Fibroblast of lung (primary cell): Measurements from ENCODE around the gene SUPT3H. TPM values are rescaled to one million over a fixed set of nuclear protein-coding genes. Genes with fewer than 3 reads are reported as not detected.

Experiments
- DNase-seq, 2 donors: peaks; one replicate each; pipeline versions ENCODE4 v3.0.0 to v3.0.0-alpha.2; 2010; ENCODE audit warnings: low read depth in 2 of 2
- H2AFZ ChIP-seq: 2 replicates; pipeline ENCODE4 v1.5.1; 2012; ENCODE audit warnings: low read length, control low read depth, inconsistent platforms
- H3K27ac ChIP-seq: 2 replicates; pipeline ENCODE4 v1.5.1; 2011; ENCODE audit warnings: low read length, control low read depth; ENCODE audit not compliant: insufficient read depth
- H3K27me3 ChIP-seq: 2 replicates; pipeline ENCODE4 v1.5.1; 2011; ENCODE audit warnings: mild to moderate bottlenecking, low read length; ENCODE audit not compliant: control insufficient read depth, insufficient read depth
- H3K36me3 ChIP-seq: 2 replicates; pipeline ENCODE4 v1.5.1; 2011; ENCODE audit warnings: low read length; ENCODE audit not compliant: control insufficient read depth, insufficient read depth
- H3K4me1 ChIP-seq: 2 replicates; pipeline ENCODE4 v1.5.1; 2011; ENCODE audit warnings: low read length; ENCODE audit not compliant: control insufficient read depth, insufficient read depth; ENCODE audit errors: extremely low read depth
- H3K4me2 ChIP-seq: 2 replicates; pipeline ENCODE4 v1.5.1; 2011; ENCODE audit warnings: low read length, control low read depth; ENCODE audit not compliant: insufficient read depth; ENCODE audit errors: extremely low read depth
- H3K4me3 ChIP-seq, 4 experiments: fragments of 200-600 bp in 1 of 4; sonication (generic) in 1 of 4; replicated peaks in 1 of 4; 2 replicates each; pipeline ENCODE4 v1.5.1; 2011 to 2016; ENCODE audit warnings: low read length in 4 of 4, low read depth in 3 of 4, mild to moderate bottlenecking in 3 of 4, control low read depth in 2 of 4, inconsistent platforms in 1 of 4, mixed read lengths in 1 of 4; ENCODE audit not compliant: insufficient read depth in 1 of 4; ENCODE audit errors: control extremely low read depth in 1 of 4
- H3K79me2 ChIP-seq: 2 replicates; pipeline ENCODE4 v1.5.1; 2012; ENCODE audit warnings: mild to moderate bottlenecking, low read length, inconsistent platforms; ENCODE audit not compliant: control insufficient read depth, insufficient read depth
- H3K9ac ChIP-seq: 2 replicates; pipeline ENCODE4 v1.5.1; 2011; ENCODE audit warnings: mild to moderate bottlenecking, low read length, control low read depth; ENCODE audit not compliant: insufficient read depth
- H3K9me3 ChIP-seq: 2 replicates; pipeline ENCODE4 v1.5.1; 2012; ENCODE audit warnings: low read depth, low read length; ENCODE audit not compliant: control insufficient read depth, insufficient read depth
- H4K20me1 ChIP-seq: 2 replicates; pipeline ENCODE4 v1.5.1; 2011; ENCODE audit warnings: low read length; ENCODE audit not compliant: control insufficient read depth, insufficient read depth; ENCODE audit errors: extremely low read depth
- EZH2 ChIP-seq: IDR thresholded peaks from 2 replicates; pipeline ENCODE4 v1.5.1; 2012; ENCODE audit warnings: low read length, control low read depth, mild to moderate bottlenecking; ENCODE audit errors: missing control alignments
- polyA plus RNA-seq, 2 donors: library from polyadenylated mRNA; depleted of rRNA in 1 of 2; stranded (reverse) in 1 of 2; unstranded in 1 of 2; fragments of >200 nt; gene quantifications; 2 replicates each; pipeline ENCODE4 v1.2.1, GENCODE V29; 2011 to 2012; ENCODE audit warnings: missing spikeins in 1 of 2
- total RNA-seq: library from RNA; depleted of rRNA; stranded (reverse); fragments of >200 nt; gene quantifications from 2 replicates; pipeline ENCODE4 v1.2.1, GENCODE V29; 2014
- TF ChIP-seq, protein P1 (sequence below), 2 donors: IDR thresholded peaks in 1 of 2; conservative IDR thresholded peaks in 1 of 2; 1 replicate in 1 of 2; 2 replicates in 1 of 2; pipeline ENCODE4 v1.5.1; 2011 to 2012; ENCODE audit warnings: low read length in 2 of 2, control low read depth in 1 of 2, inconsistent platforms in 1 of 2, low read depth in 1 of 2, mild to moderate bottlenecking in 1 of 2

Gene SUPT3H
- total and polyA plus RNA-seq, 2 donors (not counting 1 experiment from before 2014, with no cell fraction given): 8.3 to 8.5 TPM

DNA sequence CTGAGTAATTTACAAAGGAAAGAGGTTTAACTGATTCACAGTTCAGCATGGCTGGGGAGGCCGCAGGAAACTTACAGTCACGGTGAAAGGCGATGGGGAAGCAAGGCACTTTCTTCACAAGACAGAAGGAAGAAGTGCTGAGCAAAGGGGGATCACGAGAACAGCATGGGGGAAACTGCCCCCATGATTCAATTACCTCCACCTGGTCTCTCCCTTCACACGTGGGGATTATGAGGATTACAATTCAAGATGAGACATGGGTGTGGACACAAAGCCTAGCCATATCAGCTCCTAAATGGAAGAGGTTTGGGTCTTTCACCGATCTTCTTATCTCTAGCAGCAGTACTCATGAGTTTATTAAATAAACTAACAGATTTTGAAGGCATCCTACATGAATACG is 202.5 kb downstream of the SUPT3H start:
- TF ChIP-seq EZH2: no peak
- TF ChIP-seq, protein P1, sequence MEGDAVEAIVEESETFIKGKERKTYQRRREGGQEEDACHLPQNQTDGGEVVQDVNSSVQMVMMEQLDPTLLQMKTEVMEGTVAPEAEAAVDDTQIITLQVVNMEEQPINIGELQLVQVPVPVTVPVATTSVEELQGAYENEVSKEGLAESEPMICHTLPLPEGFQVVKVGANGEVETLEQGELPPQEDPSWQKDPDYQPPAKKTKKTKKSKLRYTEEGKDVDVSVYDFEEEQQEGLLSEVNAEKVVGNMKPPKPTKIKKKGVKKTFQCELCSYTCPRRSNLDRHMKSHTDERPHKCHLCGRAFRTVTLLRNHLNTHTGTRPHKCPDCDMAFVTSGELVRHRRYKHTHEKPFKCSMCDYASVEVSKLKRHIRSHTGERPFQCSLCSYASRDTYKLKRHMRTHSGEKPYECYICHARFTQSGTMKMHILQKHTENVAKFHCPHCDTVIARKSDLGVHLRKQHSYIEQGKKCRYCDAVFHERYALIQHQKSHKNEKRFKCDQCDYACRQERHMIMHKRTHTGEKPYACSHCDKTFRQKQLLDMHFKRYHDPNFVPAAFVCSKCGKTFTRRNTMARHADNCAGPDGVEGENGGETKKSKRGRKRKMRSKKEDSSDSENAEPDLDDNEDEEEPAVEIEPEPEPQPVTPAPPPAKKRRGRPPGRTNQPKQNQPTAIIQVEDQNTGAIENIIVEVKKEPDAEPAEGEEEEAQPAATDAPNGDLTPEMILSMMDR (conservative IDR thresholded peaks at IDR 0.05 in 1 of 2, IDR thresholded peaks at IDR 0.05 in 1 of 2; ENCODE audit: low read depth in 1 of 2, low read length in 2 of 2): no peak
- Histone ChIP-seq H3K79me2 (no peaks in the 10 kb centered on the region), H3K9me3 (no peaks in the 10 kb centered on the region)

GRCh38 chr6:45174045-45174444 is 203.7 kb downstream of the SUPT3H start:
- no peak overlapping the region for H3K27ac ChIP-seq
- H3K9me3 ChIP-seq: no peaks in the 10 kb centered on the region
- H3K9ac ChIP-seq: no peak overlapping the region
- H2AFZ ChIP-seq: no peak overlapping the region
- no peak for DNase-seq
- no peaks in the 10 kb centered on the region for H3K79me2 ChIP-seq
- no peaks in the 10 kb centered on the region for H3K4me1 ChIP-seq
- H3K4me2 ChIP-seq: no peak overlapping the region
- H3K4me3 ChIP-seq: no peak overlapping the region
- no peaks in the 10 kb centered on the region for H3K36me3 ChIP-seq
- no peak for TF ChIP-seq EZH2
- TF ChIP-seq, protein P1 (conservative IDR thresholded peaks at IDR 0.05 in 1 of 2, IDR thresholded peaks at IDR 0.05 in 1 of 2; ENCODE audit: low read depth in 1 of 2, low read length in 2 of 2): no peak
- no peaks in the 10 kb centered on the region for H3K27me3 ChIP-seq
- no peaks in the 10 kb centered on the region for H4K20me1 ChIP-seq

More for the DNA sequence above, 202.5 kb downstream of the SUPT3H start:
- no peak for DNase-seq
- no peak overlapping the region for H3K27ac ChIP-seq
- no peak overlapping the region for H2AFZ ChIP-seq
- no peaks in the 10 kb centered on the region for H4K20me1 ChIP-seq
- H3K4me2 ChIP-seq: no peak overlapping the region
- H3K9ac ChIP-seq: no peak overlapping the region
- H3K4me1 ChIP-seq: no peaks in the 10 kb centered on the region
- H3K36me3 ChIP-seq: no peaks in the 10 kb centered on the region
- H3K4me3 ChIP-seq: no peak overlapping the region
- no peaks in the 10 kb centered on the region for H3K27me3 ChIP-seq

GRCh38 chr6:45171380-45171779 is 206.4 kb downstream of the SUPT3H start:
- H3K9me3 ChIP-seq: no peaks in the 10 kb centered on the region
- TF ChIP-seq, protein P1 (conservative IDR thresholded peaks at IDR 0.05 in 1 of 2, IDR thresholded peaks at IDR 0.05 in 1 of 2; ENCODE audit: low read depth in 1 of 2, low read length in 2 of 2): no peak
- no peak for TF ChIP-seq EZH2
- H3K9ac ChIP-seq: no peak overlapping the region
- no peak for DNase-seq
- H4K20me1 ChIP-seq: no peaks in the 10 kb centered on the region
- H3K79me2 ChIP-seq: no peaks in the 10 kb centered on the region
- H3K4me1 ChIP-seq: no peaks in the 10 kb centered on the region
- H2AFZ ChIP-seq: no peak overlapping the region
- no peaks in the 10 kb centered on the region for H3K27me3 ChIP-seq
- no peak overlapping the region for H3K4me2 ChIP-seq
- no peak overlapping the region for H3K4me3 ChIP-seq
- H3K27ac ChIP-seq: no peak overlapping the region
- H3K36me3 ChIP-seq: no peaks in the 10 kb centered on the region
